Natural killer cell (primary cell): ENCODE data around the gene SGIP1. TPM values are rescaled to one million over a fixed set of nuclear protein-coding genes. Genes with fewer than 3 reads are reported as not detected.

ENCODE experiments used
- ATAC-seq, 3 donors: fragments of 150-1000 bp in 2 of 3; fragments of 200-7000 bp in 1 of 3; cut with Tn5 transposase; 1 replicate in 1 of 3; 2 replicates in 2 of 3; pipeline ENCODE4 v1.10.0; 2021; ENCODE audit warnings: mild to moderate bottlenecking in 2 of 3, moderate library complexity in 2 of 3
- DNase-seq, 2 donors: peaks; one replicate each; pipeline versions ENCODE4 v3.0.0 to v3.0.0-alpha.2; 2013 to 2021; ENCODE audit warnings: mixed read lengths in 1 of 2
- H3K27ac ChIP-seq: one replicate; pipeline ENCODE4 v1.5.1; 2013; ENCODE audit warnings: mild to moderate bottlenecking, low read length
- H3K27me3 ChIP-seq: one replicate; pipeline ENCODE4 v1.6.1; 2013; ENCODE audit warnings: low read length; ENCODE audit not compliant: control insufficient read depth, insufficient read depth
- H3K36me3 ChIP-seq: one replicate; pipeline ENCODE4 v1.6.1; 2013; ENCODE audit warnings: low read length; ENCODE audit not compliant: control insufficient read depth, insufficient read depth
- H3K4me1 ChIP-seq: one replicate; pipeline ENCODE4 v1.6.1; 2013; ENCODE audit warnings: low read length; ENCODE audit not compliant: control insufficient read depth, insufficient read depth
- H3K4me3 ChIP-seq: one replicate; pipeline ENCODE4 v1.5.1; 2013; ENCODE audit warnings: low read length
- H3K9me3 ChIP-seq: one replicate; pipeline ENCODE4 v1.6.1; 2013; ENCODE audit warnings: low read length; ENCODE audit not compliant: control insufficient read depth, insufficient read depth
- H3K27ac Mint-ChIP-seq, 2 donors: one replicate each; pipeline ENCODE4 v1.8.0; 2022; ENCODE audit warnings: mild to moderate bottlenecking in 2 of 2, mixed read lengths in 2 of 2, moderate library complexity in 1 of 2
- H3K27me3 Mint-ChIP-seq, 2 donors: one replicate each; pipeline ENCODE4 v1.8.0; 2022; ENCODE audit warnings: low read depth in 2 of 2, mixed read lengths in 2 of 2
- H3K36me3 Mint-ChIP-seq: one replicate; pipeline ENCODE4 v1.8.0; 2022; ENCODE audit warnings: mixed read lengths
- H3K4me1 Mint-ChIP-seq, 2 donors: one replicate each; pipeline ENCODE4 v1.8.0; 2022; ENCODE audit warnings: mixed read lengths in 2 of 2
- H3K4me3 Mint-ChIP-seq: one replicate; pipeline ENCODE4 v1.8.0; 2022; ENCODE audit warnings: mild to moderate bottlenecking, moderate library complexity, mixed read lengths
- H3K9me3 Mint-ChIP-seq, 2 donors: one replicate each; pipeline ENCODE4 v1.8.0; 2022; ENCODE audit warnings: mixed read lengths in 2 of 2
- CTCF ChIP-seq: fragments of 200-600 bp; IDR thresholded peaks from one replicate; pipeline ENCODE4 v1.8.0; 2022; ENCODE audit warnings: antibody characterized with exemption
- WGBS: methylation state at CpG from one replicate; pipeline ENCODE4 v1.1.7; 2013; ENCODE audit warnings: missing lambda C conversion rate; ENCODE audit not compliant: insufficient coverage; 5-methylcytosine and 5-hydroxymethylcytosine counted together
- intact Hi-C: fragments of 100-400 bp; cut with micrococcal nuclease; formaldehyde crosslinking; loops from one replicate; pipeline ENCODE4 v1.14.2; 2022
- total RNA-seq, 4 donors: library from RNA; stranded (reverse); fragments of 120-200 nt in 1 of 4; gene quantifications; one replicate each; pipeline versions ENCODE4 v1.2.3 to v1.2.4, GENCODE V29; 2013 to 2022

SGIP1 gene
- total RNA-seq, 3 donors from 2014 or later (not counting 1 experiment from before 2014, with no cell fraction given): 0.05 TPM; not detected in 2

GRCh38 chr1:66495495-66495894 lies 38.5 kb upstream of the SGIP1 start:
- H3K27ac Mint-ChIP-seq: no peak overlapping the region
- Histone ChIP-seq H3K36me3 (no peaks in the 10 kb centered on the region), H3K4me1 (no peaks in the 10 kb centered on the region), H3K27me3 (no peaks in the 10 kb centered on the region), H3K27ac (no peak overlapping the region), H3K9me3 (no peaks in the 10 kb centered on the region), H3K4me3 (no peak overlapping the region)
- H3K4me1 Mint-ChIP-seq: no peaks in the 10 kb centered on the region
- peaks cover 6 to 28% of the 10 kb centered on the region in 2 donors for H3K27me3 Mint-ChIP-seq
- no peak for ATAC-seq
- DNase-seq: no peak
- intact Hi-C loops: no loop called here
- TF ChIP-seq CTCF: no peak
- no peaks in the 10 kb centered on the region for H3K36me3 Mint-ChIP-seq
- no peaks in the 10 kb centered on the region for H3K9me3 Mint-ChIP-seq
- 100% methylated on average over 1 of the region's 1 CpG for WGBS
- H3K4me3 Mint-ChIP-seq: no peak overlapping the region

GRCh38 chr1:66497910-66498309 lies 36.0 kb upstream of the SGIP1 start:
- Mint-ChIP-seq H3K27me3 (peaks cover 9 to 28% of the 10 kb centered on the region in 2 donors), H3K4me3 (no peak overlapping the region), H3K27ac (no peak overlapping the region), H3K9me3 (no peaks in the 10 kb centered on the region), H3K4me1 (no peaks in the 10 kb centered on the region), H3K36me3 (no peaks in the 10 kb centered on the region)
- 92% methylated on average over 2 of the region's 3 CpGs for WGBS
- peaks cover 5% of the 10 kb centered on the region for H3K27me3 ChIP-seq
- no peaks in the 10 kb centered on the region for H3K4me1 ChIP-seq
- no peak overlapping the region for H3K4me3 ChIP-seq
- H3K27ac ChIP-seq: no peak overlapping the region
- ATAC-seq: no peak
- DNase-seq: no peak
- no peaks in the 10 kb centered on the region for H3K36me3 ChIP-seq
- intact Hi-C loops: no loop called here
- TF ChIP-seq CTCF: no peak
- no peaks in the 10 kb centered on the region for H3K9me3 ChIP-seq

- Mint-ChIP-seq H3K9me3 (no peaks in the 10 kb centered on the region), H3K27ac (no peak overlapping the region), H3K4me3 (no peak overlapping the region), H3K27me3 (peaks cover 9 to 28% of the 10 kb centered on the region in 2 donors), H3K36me3 (no peaks in the 10 kb centered on the region), H3K4me1 (no peaks in the 10 kb centered on the region)
- H3K27ac ChIP-seq: no peak overlapping the region
- peaks cover 5% of the 10 kb centered on the region for H3K27me3 ChIP-seq
- no peaks in the 10 kb centered on the region for H3K9me3 ChIP-seq
- ATAC-seq (no peak), DNase-seq (no peak)
- intact Hi-C loops: no loop called here
- no peaks in the 10 kb centered on the region for H3K4me1 ChIP-seq
- H3K36me3 ChIP-seq: no peaks in the 10 kb centered on the region
- WGBS: no CpG with 5 or more reads among the region's 1 CpG
- no peak overlapping the region for H3K4me3 ChIP-seq
- TF ChIP-seq CTCF: no peak
These were observed 33.7 kb upstream of the SGIP1 start for GRCh38 chr1:66500301-66500700.

- Mint-ChIP-seq H3K9me3 (no peaks in the 10 kb centered on the region), H3K4me3 (no peak overlapping the region), H3K27me3 (peaks cover 6 to 16% of the 10 kb centered on the region in 2 donors), H3K4me1 (no peaks in the 10 kb centered on the region), H3K27ac (no peak overlapping the region), H3K36me3 (no peaks in the 10 kb centered on the region)
- H3K4me1 ChIP-seq: no peaks in the 10 kb centered on the region
- intact Hi-C loops: no loop called here
- DNase-seq: no peak
- H3K27ac ChIP-seq: no peak overlapping the region
- WGBS: 75% methylated on average over 1 of the region's 1 CpG
- no peaks in the 10 kb centered on the region for H3K36me3 ChIP-seq
- H3K9me3 ChIP-seq: no peaks in the 10 kb centered on the region
- H3K27me3 ChIP-seq: peaks cover 5% of the 10 kb centered on the region
- no peak for TF ChIP-seq CTCF
- no peak overlapping the region for H3K4me3 ChIP-seq
- no peak for ATAC-seq
These were observed 31.9 kb upstream of the SGIP1 start for GRCh38 chr1:66502086-66502485.
